IPS DF 6.9 (cell line): Measurements from ENCODE around the gene NTN3.

Source experiments
- DNase-seq: peaks from one replicate; pipeline ENCODE4 v3.0.0-alpha.2; 2013; ENCODE audit warnings: low read depth, low spot score
- H3K27ac ChIP-seq: one replicate; pipeline ENCODE4 v1.5.1; 2013; ENCODE audit warnings: low read length, control low read depth
- H3K27me3 ChIP-seq: 2 replicates; pipeline ENCODE4 v1.6.1; 2013; ENCODE audit warnings: mild to moderate bottlenecking, low read length; ENCODE audit not compliant: control insufficient read depth, insufficient read depth
- H3K36me3 ChIP-seq: 2 replicates; pipeline ENCODE4 v1.6.1; 2013; ENCODE audit warnings: low read length; ENCODE audit not compliant: control insufficient read depth, insufficient read depth
- H3K4me1 ChIP-seq: 2 replicates; pipeline ENCODE4 v1.6.1; 2013; ENCODE audit warnings: low read length; ENCODE audit not compliant: control insufficient read depth, insufficient read depth
- H3K4me3 ChIP-seq: 2 replicates; pipeline ENCODE4 v1.5.1; 2013; ENCODE audit warnings: mild to moderate bottlenecking, low read length
- H3K9me3 ChIP-seq: 2 replicates; pipeline ENCODE4 v1.6.1; 2013; ENCODE audit warnings: low read length, inconsistent platforms; ENCODE audit not compliant: control insufficient read depth, insufficient read depth
- WGBS: extraction: QIAGEN DNeasy Blood & Tissue Kit; methylation state at CpG from one replicate; pipeline ENCODE4 v1.1.7; 2013; ENCODE audit warnings: mixed read lengths, missing lambda C conversion rate; ENCODE audit not compliant: insufficient read length, insufficient coverage; 5-methylcytosine and 5-hydroxymethylcytosine counted together

NTN3 gene

GRCh38 chr16:2457267-2457666, 13.8 kb upstream of the NTN3 start:
- DNase-seq: no peak
- no peak overlapping the region for H3K27ac ChIP-seq
- peaks cover 41% of the 10 kb centered on the region for H3K36me3 ChIP-seq
- H3K9me3 ChIP-seq: no peaks in the 10 kb centered on the region
- H3K27me3 ChIP-seq: no peaks in the 10 kb centered on the region
- no CpG with 5 or more reads among the region's 13 CpGs for WGBS
- H3K4me3 ChIP-seq: no peak overlapping the region
- H3K4me1 ChIP-seq: peaks cover 9% of the 10 kb centered on the region; the same call in 1 of the 2 replicates

- no peak for DNase-seq
- H3K4me1 ChIP-seq: peaks cover 9% of the 10 kb centered on the region; the same call in 1 of the 2 replicates
- WGBS: no CpG with 5 or more reads among the region's 7 CpGs
- no peak overlapping the region for H3K4me3 ChIP-seq
- H3K36me3 ChIP-seq: peaks cover 42% of the 10 kb centered on the region
- no peaks in the 10 kb centered on the region for H3K27me3 ChIP-seq
- no peak overlapping the region for H3K27ac ChIP-seq
- no peaks in the 10 kb centered on the region for H3K9me3 ChIP-seq
Measured at GRCh38 chr16:2457946-2458345, 13.2 kb upstream of the NTN3 start.

GRCh38 chr16:2458887-2459646, 12.0 kb upstream of the NTN3 start:
- Histone ChIP-seq H3K27ac (no peak overlapping the region), H3K4me1 (peaks cover 9% of the 10 kb centered on the region; the same call in 1 of the 2 replicates), H3K36me3 (peaks cover 35% of the 10 kb centered on the region), H3K9me3 (no peaks in the 10 kb centered on the region), H3K27me3 (no peaks in the 10 kb centered on the region), H3K4me3 (peak overlapping the region; percentile 24; the same call in 1 of the 2 replicates)
- no CpG with 5 or more reads among the region's 18 CpGs for WGBS
- DNase-seq: no peak

- DNase-seq: peak; percentile 83
- Histone ChIP-seq H3K27ac (no peak within 1 kb of the TSS), H3K4me3 (peak within 1 kb of the TSS; percentile 82), H3K36me3 (peaks cover 30% of the 10 kb centered on the region), H3K9me3 (no peaks in the 10 kb centered on the region), H3K4me1 (peaks cover 9% of the 10 kb centered on the region; the same call in 1 of the 2 replicates), H3K27me3 (no peaks in the 10 kb centered on the region)
- WGBS: no CpG with 5 or more reads among the region's 66 CpGs
Measured at GRCh38 chr16:2459647-2460390, 11.3 kb upstream of the NTN3 start, which contains the start of gene TEDC2. TEDC2 (plus strand) TSS chr16:2460109; CDS start chr16:2460145, 36 bp downstream.

- H3K4me1 ChIP-seq: peaks cover 9% of the 10 kb centered on the region; the same call in 1 of the 2 replicates
- no peak for DNase-seq
- H3K36me3 ChIP-seq: peaks cover 26% of the 10 kb centered on the region
- no peaks in the 10 kb centered on the region for H3K9me3 ChIP-seq
- peak overlapping the region; percentile 82 for H3K4me3 ChIP-seq
- H3K27me3 ChIP-seq: no peaks in the 10 kb centered on the region
- H3K27ac ChIP-seq: no peak overlapping the region
- no CpG with 5 or more reads among the region's 20 CpGs for WGBS
Measured at GRCh38 chr16:2460391-2460713, 10.7 kb upstream of the NTN3 start.

GRCh38 chr16:2460916-2461315, 10.2 kb upstream of the NTN3 start:
- Histone ChIP-seq H3K9me3 (no peaks in the 10 kb centered on the region), H3K27ac (no peak overlapping the region), H3K4me1 (peaks cover 9% of the 10 kb centered on the region; the same call in 1 of the 2 replicates), H3K36me3 (peaks cover 20% of the 10 kb centered on the region), H3K27me3 (no peaks in the 10 kb centered on the region), H3K4me3 (peak overlapping the region; percentile 82; the same call in 1 of the 2 replicates)
- DNase-seq: no peak
- WGBS: no CpG with 5 or more reads among the region's 13 CpGs

- WGBS: no CpG with 5 or more reads among the region's 23 CpGs
- H3K4me1 ChIP-seq: peaks cover 11% of the 10 kb centered on the region
- no peak for DNase-seq
- H3K9me3 ChIP-seq: no peaks in the 10 kb centered on the region
- no peak overlapping the region for H3K27ac ChIP-seq
- H3K27me3 ChIP-seq: no peaks in the 10 kb centered on the region
- no peak overlapping the region for H3K4me3 ChIP-seq
- H3K36me3 ChIP-seq: peaks cover 10% of the 10 kb centered on the region
Measured at GRCh38 chr16:2462031-2462866, 8.8 kb upstream of the NTN3 start.

GRCh38 chr16:2464333-2464732, 6.8 kb upstream of the NTN3 start:
- Histone ChIP-seq H3K4me3 (no peak overlapping the region), H3K4me1 (peaks cover 16% of the 10 kb centered on the region), H3K36me3 (peaks cover 7% of the 10 kb centered on the region), H3K27ac (no peak overlapping the region), H3K9me3 (no peaks in the 10 kb centered on the region), H3K27me3 (peaks cover 4% of the 10 kb centered on the region; the same call in 1 of the 2 replicates)
- DNase-seq: no peak
- no CpG with 5 or more reads among the region's 12 CpGs for WGBS

GRCh38 chr16:2465653-2466415, 5.3 kb upstream of the NTN3 start:
- no CpG with 5 or more reads among the region's 12 CpGs for WGBS
- Histone ChIP-seq H3K4me1 (peaks cover 18% of the 10 kb centered on the region), H3K27ac (no peak overlapping the region)

More at GRCh38 chr16:2465653-2466415, 5.3 kb upstream of the NTN3 start:
- H3K27me3 ChIP-seq: peaks cover 11% of the 10 kb centered on the region
- peaks cover 7% of the 10 kb centered on the region for H3K36me3 ChIP-seq
- no peaks in the 10 kb centered on the region for H3K9me3 ChIP-seq
- no peak overlapping the region for H3K4me3 ChIP-seq
- no peak for DNase-seq
